Stimulated activated CD4-positive, alpha-beta T cell treated with anti-CD3 and anti-CD28 coated beads, Interleukin-15, amount 100 ng/mL, for 24 hours (primary cell): ENCODE results near the gene RAPGEF4.
A peak's percentile ranks its signal among the peaks of the same experiment; 100 is the strongest.

ENCODE experiments used
- DNase-seq: peaks from one replicate; pipeline ENCODE4 v3.0.0-alpha.2; 2020

The RAPGEF4 gene

GRCh38 chr2:172914341-172915008 lies 178.8 kb downstream of the RAPGEF4 start:
- no peak for DNase-seq

- DNase-seq: no peak
Measured at GRCh38 chr2:172917716-172918115, 182.1 kb downstream of the RAPGEF4 start.

DNA sequence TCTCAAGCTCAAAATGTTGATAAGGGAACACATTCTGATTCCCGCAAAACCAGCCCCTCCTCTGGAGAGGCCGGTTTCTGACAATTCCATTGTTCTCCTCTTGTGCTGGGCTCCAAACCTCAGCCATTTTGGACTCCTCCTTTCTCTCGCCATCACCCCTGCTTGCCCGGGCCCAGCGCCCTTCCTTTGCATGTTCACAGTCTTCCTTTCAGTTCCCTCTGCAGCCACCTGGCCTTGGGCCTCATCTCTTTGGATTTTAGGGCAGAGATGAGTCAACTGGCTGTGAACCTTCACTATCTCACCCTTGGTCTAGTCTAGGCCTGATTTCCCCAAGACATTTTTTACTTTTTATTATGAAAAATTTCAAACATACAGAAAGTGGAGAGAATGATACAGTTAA lies 184.1 kb downstream of the RAPGEF4 start:
- DNase-seq: no peak

- DNase-seq: no peak
Measured at GRCh38 chr2:172921532-172922236, 186.0 kb downstream of the RAPGEF4 start.

GRCh38 chr2:172922306-172922705 lies 186.7 kb downstream of the RAPGEF4 start:
- DNase-seq: no peak

DNA sequence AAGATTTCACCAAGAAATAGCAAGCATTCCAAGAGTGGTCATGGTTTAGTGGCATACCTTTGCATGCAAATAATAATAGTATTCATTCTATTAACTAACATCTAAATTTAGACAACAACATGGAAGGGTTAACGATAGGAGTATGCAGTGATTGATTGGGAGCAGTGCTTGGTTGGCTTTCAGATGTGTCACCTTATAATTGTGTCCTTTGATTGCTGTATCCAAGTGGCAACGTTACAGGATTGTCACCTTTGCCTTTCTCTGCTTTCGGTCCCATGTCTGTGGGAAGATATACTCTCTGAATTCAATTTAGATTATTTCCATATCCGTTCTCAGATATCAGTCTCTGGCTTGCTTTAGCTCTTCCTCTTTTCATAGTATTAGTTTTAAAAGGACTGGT lies 187.2 kb downstream of the RAPGEF4 start:
- DNase-seq: no peak

GRCh38 chr2:172924097-172924660 lies 188.5 kb downstream of the RAPGEF4 start:
- DNase-seq: no peak

- no peak for DNase-seq
Measured at GRCh38 chr2:172925600-172925999, 190.0 kb downstream of the RAPGEF4 start.

DNA sequence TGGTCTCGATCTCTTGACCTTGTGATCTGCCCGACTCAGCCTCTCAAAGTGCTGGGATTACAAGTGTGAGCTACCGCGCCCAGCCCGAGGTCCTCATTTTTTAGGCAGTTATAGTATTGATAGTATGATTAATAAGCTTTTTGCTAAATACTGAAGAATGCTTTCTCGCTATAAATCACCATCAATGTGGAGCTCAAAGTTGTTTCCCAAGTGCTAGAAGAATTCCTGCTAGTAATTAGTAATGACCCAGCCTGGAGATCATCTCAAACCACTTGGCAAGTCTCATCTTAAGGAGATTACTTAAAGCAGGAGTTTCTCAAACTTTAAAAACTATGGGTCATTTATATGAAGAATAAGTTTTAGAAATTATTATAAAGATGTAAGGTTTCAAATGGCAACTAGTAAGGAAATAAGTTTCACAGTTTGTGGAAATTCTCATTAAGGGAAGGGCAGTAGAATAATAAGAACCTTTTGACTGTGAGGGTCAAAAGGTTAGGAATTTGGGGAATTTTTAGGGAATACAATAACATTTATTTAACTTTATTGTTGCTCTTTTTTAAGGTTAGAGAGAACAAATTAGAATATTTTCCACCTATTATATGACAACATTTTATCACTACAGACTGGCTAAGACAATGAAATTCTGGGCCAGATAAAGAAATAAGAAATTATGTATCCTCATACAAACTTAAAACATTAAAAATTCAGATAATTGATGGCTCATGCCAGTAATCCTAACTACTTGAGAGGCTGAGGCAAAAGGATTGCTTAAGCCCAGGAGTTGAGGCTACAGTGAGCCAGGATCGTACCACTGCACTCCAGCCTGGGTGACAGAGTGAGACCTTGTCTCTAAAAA lies 191.4 kb downstream of the RAPGEF4 start:
- DNase-seq: no peak

GRCh38 chr2:172927641-172928357 lies 192.2 kb downstream of the RAPGEF4 start:
- DNase-seq: no peak

- DNase-seq: no peak
Measured at GRCh38 chr2:172928756-172929155, 193.1 kb downstream of the RAPGEF4 start.

GRCh38 chr2:172929644-172930043 lies 194.0 kb downstream of the RAPGEF4 start:
- no peak for DNase-seq

DNA sequence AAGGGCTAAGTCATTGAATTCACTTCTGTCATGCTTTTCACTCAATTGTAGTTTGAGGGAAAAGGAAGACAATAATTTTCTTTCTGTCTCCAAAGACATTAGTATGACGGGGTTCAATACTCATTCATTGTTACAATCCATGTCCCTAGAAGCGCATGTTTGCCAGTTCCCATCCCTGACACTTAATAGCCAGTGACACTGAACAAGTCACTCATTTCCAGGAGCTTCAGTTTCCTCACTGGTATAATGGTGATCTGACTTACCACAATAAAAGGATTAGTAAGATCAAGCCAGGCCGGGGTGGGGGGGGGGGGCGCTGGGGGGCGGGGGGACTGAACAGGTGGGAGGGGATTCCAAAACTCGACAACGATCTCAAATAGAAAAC lies 195.2 kb downstream of the RAPGEF4 start:
- no peak for DNase-seq

GRCh38 chr2:172931256-172931894 lies 195.7 kb downstream of the RAPGEF4 start:
- DNase-seq: no peak

DNA sequence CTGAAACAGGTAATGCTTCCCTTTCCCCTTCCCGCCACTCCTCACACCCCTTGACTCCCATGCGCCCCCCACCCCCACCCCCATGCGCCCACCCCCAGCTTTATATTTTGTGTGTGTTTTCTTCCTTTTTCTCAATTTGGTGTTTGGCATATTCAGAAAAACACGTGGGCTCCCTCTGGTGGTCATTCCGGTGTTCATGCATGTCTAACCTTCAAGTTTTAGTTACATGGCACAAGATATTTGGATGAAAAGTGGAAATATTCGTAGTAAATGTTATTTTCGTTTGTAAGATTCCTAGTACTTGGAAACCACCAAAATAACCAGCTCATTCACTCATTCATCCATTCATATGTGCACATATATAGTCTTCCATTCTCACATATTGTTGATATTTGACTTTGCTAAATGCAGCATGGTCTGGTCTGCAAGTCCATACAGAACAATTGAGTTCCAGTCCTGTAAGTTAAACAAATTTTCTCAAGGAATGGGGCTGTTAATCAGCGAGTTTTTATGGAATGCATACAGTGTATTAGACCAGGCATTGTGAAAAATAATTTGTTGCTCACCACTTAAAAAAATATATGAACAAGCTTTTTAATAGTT lies 196.4 kb downstream of the RAPGEF4 start:
- peak; percentile 79 for DNase-seq

- DNase-seq: no peak
Measured at GRCh38 chr2:172937884-172938712, 202.5 kb downstream of the RAPGEF4 start.

DNA sequence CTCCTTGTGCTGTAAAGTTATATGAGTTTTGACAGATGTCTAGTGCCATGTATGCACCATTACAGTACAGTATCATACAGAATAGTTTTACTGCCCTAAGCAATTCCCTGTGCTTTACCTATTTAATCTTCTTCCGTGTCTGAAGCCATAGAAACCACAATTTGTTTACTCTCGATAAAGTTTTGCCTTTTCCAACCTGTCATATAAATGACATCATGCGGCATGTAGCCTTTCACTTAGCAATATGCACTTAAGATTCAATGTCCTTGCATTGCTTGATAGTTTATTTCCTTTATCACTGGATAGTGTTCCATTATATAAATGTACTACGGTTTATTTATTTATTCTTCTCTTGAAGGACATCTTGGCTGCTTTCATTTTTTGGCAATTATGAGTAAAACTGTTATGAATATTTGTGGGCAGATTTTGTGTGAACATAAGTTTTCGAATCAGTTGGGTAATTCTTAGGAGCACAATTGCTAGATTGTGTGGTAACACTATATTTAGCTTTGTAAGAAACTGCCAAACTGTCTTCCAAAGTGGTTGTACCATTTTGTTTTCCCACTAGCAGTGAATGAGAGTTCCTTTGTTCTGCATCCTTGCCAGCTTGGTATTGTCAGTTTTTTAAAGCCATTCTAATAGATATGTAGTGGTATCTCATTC lies 203.2 kb downstream of the RAPGEF4 start:
- no peak for DNase-seq

DNA sequence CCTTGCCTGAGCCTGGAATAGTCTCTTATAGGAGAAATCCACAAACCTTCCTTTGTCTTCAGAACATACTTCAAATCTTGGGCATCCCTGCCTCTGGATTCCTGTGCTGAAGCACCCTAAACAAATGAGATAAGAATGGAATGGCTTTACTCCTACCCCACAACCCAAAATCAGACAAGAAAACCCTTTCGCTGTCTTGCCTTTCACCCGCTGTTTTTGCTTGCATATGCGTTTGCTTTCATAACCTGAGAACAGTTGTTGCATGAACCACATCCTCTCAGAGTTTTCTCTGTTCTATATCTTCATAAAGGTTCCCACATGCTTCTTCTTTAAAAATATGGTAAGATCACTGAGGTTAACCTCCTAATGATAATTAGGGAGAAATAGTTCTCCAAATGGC lies 207.9 kb downstream of the RAPGEF4 start:
- no peak for DNase-seq

DNA sequence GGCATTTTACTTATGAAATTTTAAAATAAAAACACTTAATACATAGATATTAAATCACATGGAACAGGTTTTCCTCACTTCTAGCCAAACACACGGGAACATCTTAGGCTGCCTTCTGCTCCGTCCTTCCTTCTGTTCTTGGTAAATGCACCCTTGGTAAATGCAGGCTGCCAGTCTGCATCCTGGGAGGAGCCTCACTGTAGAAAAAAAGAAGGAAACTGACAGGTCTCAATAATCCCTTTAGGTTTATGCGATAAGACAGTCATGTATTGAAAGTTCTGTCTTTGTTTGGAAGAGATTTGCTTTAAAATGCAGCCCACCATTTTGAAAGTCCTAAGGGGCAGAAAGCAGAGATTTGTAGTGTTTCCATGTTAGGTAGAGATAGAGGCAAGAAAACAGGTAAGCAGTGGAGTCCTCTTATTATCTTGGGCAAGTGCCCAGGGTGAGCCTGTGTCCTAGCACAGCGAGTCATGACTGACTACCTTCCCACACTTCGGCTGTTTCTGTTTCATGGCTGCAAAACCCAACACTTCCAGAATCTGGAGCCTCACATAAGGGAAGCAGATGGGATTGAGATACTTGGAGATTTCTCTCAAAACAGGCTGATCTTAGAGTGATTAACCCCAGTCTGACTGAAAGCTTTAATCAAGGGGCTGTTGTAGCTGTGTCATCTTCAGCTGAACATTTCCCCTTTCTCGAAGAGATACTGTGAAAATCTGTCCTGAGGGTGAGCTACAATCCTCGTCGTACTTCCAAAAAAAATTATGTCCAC lies 208.6 kb downstream of the RAPGEF4 start:
- no peak for DNase-seq
